Measurements from ENCODE around the gene KRTAP10-9. TPM values are rescaled to one million over a fixed set of nuclear protein-coding genes. Genes with fewer than 3 reads are reported as not detected.

Gene KRTAP10-9
- total RNA-seq, 1 experiment from 2014 or later = not detected

DNA sequence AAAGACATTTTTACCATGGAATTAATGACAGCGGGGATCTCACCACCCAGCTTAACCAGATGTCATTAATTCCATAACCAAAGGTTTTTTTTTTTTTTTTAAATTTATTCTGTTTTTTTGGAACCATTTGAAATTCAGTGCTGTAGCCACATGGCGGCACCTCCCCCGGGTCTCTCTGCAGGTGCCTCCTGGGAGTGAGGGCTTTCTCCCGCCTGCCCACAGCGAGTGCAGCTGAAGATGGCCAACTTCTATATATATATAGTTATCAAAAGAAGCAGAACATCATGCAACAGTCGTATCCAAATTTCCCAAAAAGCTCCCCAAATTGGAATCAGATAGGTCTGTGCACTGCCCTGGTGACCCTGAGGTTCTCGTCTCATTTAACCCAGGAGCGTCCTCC is 11.4 kb upstream of the KRTAP10-9 start:
- Histone ChIP-seq H3K4me3 (ENCODE audit: low read depth, low read length) (no peak overlapping the region), H3K27me3 (replicated peaks; ENCODE audit: control insufficient read depth, insufficient read depth, low read length) (no peaks in the 10 kb centered on the region), H3K4me1 (no peaks in the 10 kb centered on the region), H3K36me3 (ENCODE audit: control insufficient read depth, insufficient read depth, low read length) (no peaks in the 10 kb centered on the region), H3K9me3 (peaks cover 13% of the 10 kb centered on the region; the same call in 1 of the 2 replicates)
- Mint-ChIP-seq H3K4me1 (ENCODE audit: low read depth, unreplicated experiment) (no peaks in the 10 kb centered on the region), H3K27me3 (ENCODE audit: insufficient read depth, unreplicated experiment) (peaks cover 6% of the 10 kb centered on the region), H3K27ac (ENCODE audit: unreplicated experiment) (no peak overlapping the region), H3K36me3 (ENCODE audit: insufficient read depth, unreplicated experiment) (no peaks in the 10 kb centered on the region), H3K4me3 (ENCODE audit: unreplicated experiment) (no peak overlapping the region), H3K9me3 (ENCODE audit: unreplicated experiment) (peaks cover 40% of the 10 kb centered on the region)
- no peak for DNase-seq
- BruUV-seq (replicated peaks) = no TSS peak
- POLR2A ChIA-PET = no interaction called here
- intact Hi-C loops (cut with micrococcal nuclease; ENCODE audit: unreplicated experiment) = no loop called here
- TF ChIP-seq, protein P1, sequence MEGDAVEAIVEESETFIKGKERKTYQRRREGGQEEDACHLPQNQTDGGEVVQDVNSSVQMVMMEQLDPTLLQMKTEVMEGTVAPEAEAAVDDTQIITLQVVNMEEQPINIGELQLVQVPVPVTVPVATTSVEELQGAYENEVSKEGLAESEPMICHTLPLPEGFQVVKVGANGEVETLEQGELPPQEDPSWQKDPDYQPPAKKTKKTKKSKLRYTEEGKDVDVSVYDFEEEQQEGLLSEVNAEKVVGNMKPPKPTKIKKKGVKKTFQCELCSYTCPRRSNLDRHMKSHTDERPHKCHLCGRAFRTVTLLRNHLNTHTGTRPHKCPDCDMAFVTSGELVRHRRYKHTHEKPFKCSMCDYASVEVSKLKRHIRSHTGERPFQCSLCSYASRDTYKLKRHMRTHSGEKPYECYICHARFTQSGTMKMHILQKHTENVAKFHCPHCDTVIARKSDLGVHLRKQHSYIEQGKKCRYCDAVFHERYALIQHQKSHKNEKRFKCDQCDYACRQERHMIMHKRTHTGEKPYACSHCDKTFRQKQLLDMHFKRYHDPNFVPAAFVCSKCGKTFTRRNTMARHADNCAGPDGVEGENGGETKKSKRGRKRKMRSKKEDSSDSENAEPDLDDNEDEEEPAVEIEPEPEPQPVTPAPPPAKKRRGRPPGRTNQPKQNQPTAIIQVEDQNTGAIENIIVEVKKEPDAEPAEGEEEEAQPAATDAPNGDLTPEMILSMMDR (IDR thresholded peaks at IDR 0.05; ENCODE audit: insufficient read depth in 1 of 2, low read depth in 1 of 2, low read length in 1 of 2, severe bottlenecking in 1 of 2, unreplicated experiment in 1 of 2) = no peak
- CTCF ChIA-PET = interaction anchor here (0.7 kb wide), 1 partner anchor 271 kb away, joined by 4 read pairs; no protein-coding TSS in a partner anchor

DNA sequence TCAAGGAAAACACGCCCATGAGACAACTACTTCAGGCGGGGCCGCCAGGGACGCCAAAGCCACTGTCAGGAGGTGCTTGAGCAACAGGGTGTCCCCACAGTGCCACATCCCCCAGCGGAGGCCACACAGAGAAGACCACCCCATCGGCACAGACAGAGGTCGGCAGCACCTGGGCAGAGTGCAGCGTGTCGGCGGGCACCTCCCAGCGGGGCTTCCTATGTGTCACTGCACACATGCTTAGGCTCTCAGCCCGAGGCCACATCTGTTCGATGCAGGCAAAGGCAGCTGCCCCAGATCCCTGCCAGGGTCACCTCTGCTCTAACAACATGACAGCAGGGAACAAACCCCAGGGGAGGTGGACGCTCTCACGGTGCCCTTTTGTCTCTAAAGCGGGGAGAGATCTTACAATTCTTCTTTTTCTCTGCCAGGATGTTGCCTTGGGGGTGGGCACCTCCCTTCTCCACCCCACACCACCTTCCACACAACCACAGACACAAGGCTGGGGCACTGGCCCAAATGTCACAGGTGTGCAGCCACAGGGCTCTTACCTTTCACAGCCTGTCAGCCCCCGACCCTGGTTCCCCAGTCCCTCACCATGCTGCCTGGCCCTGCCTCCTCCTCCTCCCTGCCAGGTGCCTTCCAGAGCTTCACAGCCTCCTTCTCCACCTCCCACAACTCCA is 10.8 kb upstream of the KRTAP10-9 start:
- BruUV-seq (replicated peaks) = no TSS peak
- Histone ChIP-seq H3K4me3 (ENCODE audit: low read depth, low read length) (no peak overlapping the region), H3K4me1 (no peaks in the 10 kb centered on the region), H3K9me3 (peaks cover 15% of the 10 kb centered on the region; the same call in 1 of the 2 replicates), H3K36me3 (ENCODE audit: control insufficient read depth, insufficient read depth, low read length) (no peaks in the 10 kb centered on the region), H3K27me3 (replicated peaks; ENCODE audit: control insufficient read depth, insufficient read depth, low read length) (no peaks in the 10 kb centered on the region)
- POLR2A ChIA-PET = no interaction called here
- CTCF ChIA-PET = interaction anchor here (0.7 kb wide), 1 partner anchor 270 kb away, joined by 4 read pairs; no protein-coding TSS in a partner anchor
- H3K9me3 Mint-ChIP-seq (ENCODE audit: unreplicated experiment) = peaks cover 40% of the 10 kb centered on the region
- no peaks in the 10 kb centered on the region for H3K4me1 Mint-ChIP-seq (ENCODE audit: low read depth, unreplicated experiment)
- H3K27ac Mint-ChIP-seq (ENCODE audit: unreplicated experiment) = no peak overlapping the region
- intact Hi-C loops (cut with micrococcal nuclease; ENCODE audit: unreplicated experiment) = no loop called here
- no peak overlapping the region for H3K4me3 Mint-ChIP-seq (ENCODE audit: unreplicated experiment)
- H3K27me3 Mint-ChIP-seq (ENCODE audit: insufficient read depth, unreplicated experiment) = peaks cover 6% of the 10 kb centered on the region
- no peak for DNase-seq
- TF ChIP-seq, protein P1 (IDR thresholded peaks at IDR 0.05; ENCODE audit: insufficient read depth in 1 of 2, low read depth in 1 of 2, low read length in 1 of 2, severe bottlenecking in 1 of 2, unreplicated experiment in 1 of 2) = no peak
- H3K36me3 Mint-ChIP-seq (ENCODE audit: insufficient read depth, unreplicated experiment) = no peaks in the 10 kb centered on the region

DNA sequence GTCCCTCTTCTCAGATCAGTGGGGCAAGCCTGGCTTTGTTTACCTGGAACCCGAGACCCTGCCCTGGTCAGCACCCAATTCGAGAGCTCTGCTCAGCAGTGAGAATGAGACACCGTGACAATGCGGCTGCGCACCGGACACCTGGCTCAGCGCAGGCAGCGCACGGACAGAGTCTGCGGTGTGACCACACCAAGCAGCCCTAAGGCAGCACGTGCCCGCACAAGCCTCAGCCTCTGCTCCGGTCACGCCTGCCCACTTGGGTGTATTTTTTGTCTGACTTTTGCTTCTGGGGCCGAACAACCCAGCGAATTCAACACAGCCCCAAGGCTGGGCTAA is 10.3 kb upstream of the KRTAP10-9 start:
- H3K27me3 Mint-ChIP-seq (ENCODE audit: insufficient read depth, unreplicated experiment) = peaks cover 6% of the 10 kb centered on the region

More for the DNA sequence above, 10.3 kb upstream of the KRTAP10-9 start:
- Histone ChIP-seq H3K4me1 (no peaks in the 10 kb centered on the region), H3K36me3 (ENCODE audit: control insufficient read depth, insufficient read depth, low read length) (no peaks in the 10 kb centered on the region), H3K4me3 (ENCODE audit: low read depth, low read length) (no peak overlapping the region), H3K27me3 (replicated peaks; ENCODE audit: control insufficient read depth, insufficient read depth, low read length) (no peaks in the 10 kb centered on the region), H3K9me3 (peaks cover 12% of the 10 kb centered on the region; the same call in 1 of the 2 replicates)
- H3K9me3 Mint-ChIP-seq (ENCODE audit: unreplicated experiment) = peaks cover 35% of the 10 kb centered on the region
- H3K36me3 Mint-ChIP-seq (ENCODE audit: insufficient read depth, unreplicated experiment) = no peaks in the 10 kb centered on the region
- no peak overlapping the region for H3K4me3 Mint-ChIP-seq (ENCODE audit: unreplicated experiment)
- POLR2A ChIA-PET = no interaction called here
- intact Hi-C loops (cut with micrococcal nuclease; ENCODE audit: unreplicated experiment) = no loop called here
- no peak for DNase-seq
- CTCF ChIA-PET = no interaction called here
- no peak overlapping the region for H3K27ac Mint-ChIP-seq (ENCODE audit: unreplicated experiment)
- H3K4me1 Mint-ChIP-seq (ENCODE audit: low read depth, unreplicated experiment) = no peaks in the 10 kb centered on the region
- BruUV-seq (replicated peaks) = no TSS peak
- TF ChIP-seq, protein P1 (IDR thresholded peaks at IDR 0.05; ENCODE audit: insufficient read depth in 1 of 2, low read depth in 1 of 2, low read length in 1 of 2, severe bottlenecking in 1 of 2, unreplicated experiment in 1 of 2) = no peak

Measured in Caco-2 (cell line).